ENCODE data around the gene DNAJC25. TPM values are rescaled to one million over a fixed set of nuclear protein-coding genes. Genes with fewer than 3 reads are reported as not detected.

The DNAJC25 gene
- polyA plus RNA-seq, 1 donor from 2014 or later, result 20.0 TPM

DNA sequence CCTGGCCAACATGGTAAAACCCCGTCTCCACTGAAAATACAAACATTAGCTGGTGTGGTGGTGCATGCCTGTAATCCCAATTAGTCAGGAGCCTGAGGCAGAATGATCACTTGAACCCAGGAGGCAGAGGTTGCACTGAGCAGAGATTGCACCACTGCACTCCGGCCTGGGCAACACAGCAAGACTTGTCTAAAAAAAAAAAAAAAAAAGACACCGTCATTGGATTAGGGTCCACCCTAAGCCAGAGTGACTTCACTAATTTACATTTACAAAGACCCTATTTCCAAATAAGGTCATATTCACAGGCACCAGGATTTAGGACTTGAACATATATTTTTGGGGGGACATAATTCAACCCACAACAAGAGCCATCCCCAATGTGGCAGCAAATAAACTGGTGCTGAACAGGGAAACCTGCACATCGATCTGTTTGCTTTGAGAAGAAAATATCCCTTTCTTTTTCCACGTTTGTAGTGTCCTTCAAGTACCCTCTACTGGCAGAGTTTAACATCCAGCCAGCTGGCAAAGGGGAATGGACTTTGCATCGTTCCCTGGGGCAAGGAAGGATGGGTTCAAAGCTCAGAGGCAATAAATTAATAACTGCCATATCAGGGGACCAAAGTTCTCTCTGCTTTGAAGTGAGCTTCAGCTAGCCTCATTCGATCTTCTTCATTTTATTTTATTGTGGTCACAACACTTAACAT, 3.7 kb upstream of the DNAJC25 start:
- Histone ChIP-seq H3K9me3 (ENCODE audit: low read length) (no peaks in the 10 kb centered on the region), H3K9ac (ENCODE audit: low read length) (no peak overlapping the region), H3F3A (ENCODE audit: insufficient read depth, low read length, poor library complexity, severe bottlenecking) (no peaks in the 10 kb centered on the region), H4K20me1 (ENCODE audit: insufficient read depth) (no peaks in the 10 kb centered on the region), H3K27ac (ENCODE audit: low read length) (no peak overlapping the region), H3K9me2 (ENCODE audit: insufficient read depth, low read length) (no peaks in the 10 kb centered on the region), H2AFZ (ENCODE audit: low read depth, low read length) (no peak overlapping the region), H3K4me3 (ENCODE audit: low read length) (no peak overlapping the region), H3K27me3 (ENCODE audit: insufficient read depth, low read depth, low read length) (no peaks in the 10 kb centered on the region), H3K36me3 (ENCODE audit: insufficient read depth, low read length) (no peaks in the 10 kb centered on the region), H3K79me2 (replicated peaks; ENCODE audit: insufficient read depth, low read length) (peaks cover 8% of the 10 kb centered on the region), H3K4me2 (ENCODE audit: low read length) (no peak overlapping the region)
- no peak for TF ChIP-seq EP300 (conservative IDR thresholded peaks at IDR 0.05; ENCODE audit: poor library complexity, severe bottlenecking)
- no peak for TF ChIP-seq RAD21 (conservative IDR thresholded peaks at IDR 0.05)
- TF ChIP-seq SMC3 (conservative IDR thresholded peaks at IDR 0.05; ENCODE audit: poor library complexity), result no peak
- no peak for TF ChIP-seq POLR2AphosphoS5 (IDR thresholded peaks at IDR 0.05)
- no peak for TF ChIP-seq EZH2 (IDR thresholded peaks at IDR 0.05; ENCODE audit: borderline replicate concordance, insufficient read depth, low read length, poor library complexity, severe bottlenecking)
- TF ChIP-seq TAF1 (IDR thresholded peaks at IDR 0.05; ENCODE audit: low read depth), result no peak
- TF ChIP-seq, protein P1, sequence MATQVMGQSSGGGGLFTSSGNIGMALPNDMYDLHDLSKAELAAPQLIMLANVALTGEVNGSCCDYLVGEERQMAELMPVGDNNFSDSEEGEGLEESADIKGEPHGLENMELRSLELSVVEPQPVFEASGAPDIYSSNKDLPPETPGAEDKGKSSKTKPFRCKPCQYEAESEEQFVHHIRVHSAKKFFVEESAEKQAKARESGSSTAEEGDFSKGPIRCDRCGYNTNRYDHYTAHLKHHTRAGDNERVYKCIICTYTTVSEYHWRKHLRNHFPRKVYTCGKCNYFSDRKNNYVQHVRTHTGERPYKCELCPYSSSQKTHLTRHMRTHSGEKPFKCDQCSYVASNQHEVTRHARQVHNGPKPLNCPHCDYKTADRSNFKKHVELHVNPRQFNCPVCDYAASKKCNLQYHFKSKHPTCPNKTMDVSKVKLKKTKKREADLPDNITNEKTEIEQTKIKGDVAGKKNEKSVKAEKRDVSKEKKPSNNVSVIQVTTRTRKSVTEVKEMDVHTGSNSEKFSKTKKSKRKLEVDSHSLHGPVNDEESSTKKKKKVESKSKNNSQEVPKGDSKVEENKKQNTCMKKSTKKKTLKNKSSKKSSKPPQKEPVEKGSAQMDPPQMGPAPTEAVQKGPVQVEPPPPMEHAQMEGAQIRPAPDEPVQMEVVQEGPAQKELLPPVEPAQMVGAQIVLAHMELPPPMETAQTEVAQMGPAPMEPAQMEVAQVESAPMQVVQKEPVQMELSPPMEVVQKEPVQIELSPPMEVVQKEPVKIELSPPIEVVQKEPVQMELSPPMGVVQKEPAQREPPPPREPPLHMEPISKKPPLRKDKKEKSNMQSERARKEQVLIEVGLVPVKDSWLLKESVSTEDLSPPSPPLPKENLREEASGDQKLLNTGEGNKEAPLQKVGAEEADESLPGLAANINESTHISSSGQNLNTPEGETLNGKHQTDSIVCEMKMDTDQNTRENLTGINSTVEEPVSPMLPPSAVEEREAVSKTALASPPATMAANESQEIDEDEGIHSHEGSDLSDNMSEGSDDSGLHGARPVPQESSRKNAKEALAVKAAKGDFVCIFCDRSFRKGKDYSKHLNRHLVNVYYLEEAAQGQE (IDR thresholded peaks at IDR 0.05; ENCODE audit: borderline replicate concordance), result no peak
- no peak for TF ChIP-seq MXI1 (conservative IDR thresholded peaks at IDR 0.05; ENCODE audit: poor library complexity, severe bottlenecking)

DNA sequence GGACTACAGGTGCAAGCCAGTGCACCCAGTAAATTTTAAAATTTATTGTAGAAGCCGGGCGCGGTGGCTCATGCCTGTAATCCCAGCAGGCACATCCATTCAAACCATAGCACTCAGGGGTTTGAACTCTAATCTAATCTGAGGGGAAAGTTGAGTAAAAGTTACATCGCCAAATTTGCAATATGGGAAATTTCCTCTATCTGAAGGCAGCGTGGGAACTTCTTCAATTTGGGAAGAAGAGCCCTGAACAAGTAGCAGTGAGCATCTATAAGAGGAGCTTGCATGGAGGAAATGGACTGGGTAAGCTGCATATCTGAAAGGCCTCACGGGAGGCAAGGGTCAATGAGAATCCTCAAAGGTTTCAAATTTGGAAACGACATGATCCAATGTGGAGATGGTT, 2.7 kb upstream of the DNAJC25 start:
- H3K9me3 ChIP-seq (ENCODE audit: low read length), result no peaks in the 10 kb centered on the region
- no peak overlapping the region for H3K4me3 ChIP-seq (ENCODE audit: low read length)
- no peaks in the 10 kb centered on the region for H3K36me3 ChIP-seq (ENCODE audit: insufficient read depth, low read length)
- H4K20me1 ChIP-seq (ENCODE audit: insufficient read depth), result no peaks in the 10 kb centered on the region
- no peaks in the 10 kb centered on the region for H3F3A ChIP-seq (ENCODE audit: insufficient read depth, low read length, poor library complexity, severe bottlenecking)
- peaks cover 18% of the 10 kb centered on the region for H3K79me2 ChIP-seq (replicated peaks; ENCODE audit: insufficient read depth, low read length)
- no peak for TF ChIP-seq SMC3 (conservative IDR thresholded peaks at IDR 0.05; ENCODE audit: poor library complexity)
- TF ChIP-seq RAD21 (conservative IDR thresholded peaks at IDR 0.05), result no peak
- TF ChIP-seq, protein P1 (IDR thresholded peaks at IDR 0.05; ENCODE audit: borderline replicate concordance), result no peak
- no peak for TF ChIP-seq TAF1 (IDR thresholded peaks at IDR 0.05; ENCODE audit: low read depth)
- no peak for TF ChIP-seq CTCF (IDR thresholded peaks at IDR 0.05; ENCODE audit: poor library complexity, severe bottlenecking)
- no peak for TF ChIP-seq EZH2 (IDR thresholded peaks at IDR 0.05; ENCODE audit: borderline replicate concordance, insufficient read depth, low read length, poor library complexity, severe bottlenecking)
- TF ChIP-seq EP300 (conservative IDR thresholded peaks at IDR 0.05; ENCODE audit: poor library complexity, severe bottlenecking), result no peak
- no peak for TF ChIP-seq MXI1 (conservative IDR thresholded peaks at IDR 0.05; ENCODE audit: poor library complexity, severe bottlenecking)
- no peak for TF ChIP-seq POLR2AphosphoS5 (IDR thresholded peaks at IDR 0.05)
- no peak overlapping the region for H3K9ac ChIP-seq (ENCODE audit: low read length)
- H3K27ac ChIP-seq (ENCODE audit: low read length), result no peak overlapping the region
- no peaks in the 10 kb centered on the region for H3K27me3 ChIP-seq (ENCODE audit: insufficient read depth, low read depth, low read length)
- H3K9me2 ChIP-seq (ENCODE audit: insufficient read depth, low read length), result no peaks in the 10 kb centered on the region
- no peak overlapping the region for H2AFZ ChIP-seq (ENCODE audit: low read depth, low read length)
- H3K4me2 ChIP-seq (ENCODE audit: low read length), result no peak overlapping the region
